Chondrocyte (in vitro differentiated cells): ENCODE results near the gene MFSD6. TPM values are rescaled to one million over a fixed set of nuclear protein-coding genes. Genes with fewer than 3 reads are reported as not detected.
"Not testable (repeated sequence)": the region's sequence is repeated elsewhere in the genome, so short reads cannot be mapped to it uniquely, and the experiment has no call there.

Source experiments
- DNase-seq: peaks from one replicate; pipeline ENCODE4 v3.0.0; 2021; ENCODE audit warnings: mixed read lengths, low spot score
- H3K27ac Mint-ChIP-seq: one replicate; pipeline ENCODE4 v1.8.0; 2021; ENCODE audit warnings: mild to moderate bottlenecking, moderate library complexity, mixed read lengths; ENCODE audit not compliant: unreplicated experiment
- H3K27me3 Mint-ChIP-seq: 2 replicates; pipeline ENCODE4 v1.8.0; 2021; ENCODE audit warnings: low read depth, mixed read lengths
- H3K36me3 Mint-ChIP-seq: 2 replicates; pipeline ENCODE4 v1.8.0; 2021; ENCODE audit warnings: low read depth, mixed read lengths
- H3K4me1 Mint-ChIP-seq: 2 replicates; pipeline ENCODE4 v1.8.0; 2021; ENCODE audit warnings: low read depth, mild to moderate bottlenecking, mixed read lengths
- H3K4me3 Mint-ChIP-seq: one replicate; pipeline ENCODE4 v1.8.0; 2021; ENCODE audit warnings: mild to moderate bottlenecking, moderate library complexity, mixed read lengths; ENCODE audit not compliant: unreplicated experiment
- H3K9me3 Mint-ChIP-seq: 2 replicates; pipeline ENCODE4 v1.8.0; 2021; ENCODE audit warnings: low read depth, mixed read lengths
- total RNA-seq: library from RNA; stranded (reverse); gene quantifications from 3 replicates; pipeline ENCODE4 v1.2.1, GENCODE V29; 2021
- TF ChIP-seq, protein P1 (sequence below): fragments of 200-600 bp; sonication (generic); IDR thresholded peaks from 2 replicates; pipeline ENCODE4 v1.5.0; 2021; ENCODE audit warnings: antibody characterized with exemption, mild to moderate bottlenecking, moderate library complexity

The MFSD6 gene
- total RNA-seq, 1 donor from 2014 or later, result 8.4 TPM

DNA sequence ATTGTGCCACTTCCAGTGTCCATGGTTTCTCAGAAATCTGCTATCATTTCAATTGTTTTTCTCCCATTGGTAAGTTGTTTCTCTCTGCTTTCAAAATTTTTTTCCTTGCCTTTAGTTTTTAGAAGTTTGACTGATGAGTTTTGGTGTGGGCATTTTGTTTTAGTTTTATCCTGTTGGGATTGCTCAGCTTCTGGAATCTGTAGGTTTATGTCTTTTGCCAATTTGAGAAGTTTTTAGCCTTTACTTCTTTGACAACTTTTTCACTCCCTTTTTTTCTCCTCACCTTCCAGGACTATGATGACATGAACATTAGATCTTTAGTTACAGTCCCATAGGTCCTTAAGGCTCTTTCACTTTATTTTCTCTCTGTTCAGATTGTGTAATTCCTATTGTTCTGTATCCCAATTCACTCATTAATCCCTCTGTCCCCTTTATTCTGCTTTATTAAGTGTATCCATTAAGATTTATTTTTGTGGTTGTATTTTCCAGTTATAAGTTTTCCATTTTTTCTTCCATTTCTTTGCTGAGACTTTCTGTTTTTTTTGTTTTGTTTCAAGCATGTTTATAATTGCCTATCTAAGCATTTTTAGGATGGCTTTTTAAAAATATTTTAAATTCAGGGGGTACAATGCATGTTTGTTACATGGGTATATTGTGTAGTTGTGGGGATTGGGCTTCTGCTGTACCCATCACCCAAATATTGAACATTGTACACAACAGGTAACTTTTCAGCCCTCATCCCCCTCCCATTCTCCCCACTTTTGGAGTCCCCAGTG lies 17.9 kb downstream of the MFSD6 start:
- H3K9me3 Mint-ChIP-seq, result peaks cover 10% of the 10 kb centered on the region
- H3K4me3 Mint-ChIP-seq, result no peak overlapping the region
- peaks cover 5% of the 10 kb centered on the region for H3K36me3 Mint-ChIP-seq
- H3K27me3 Mint-ChIP-seq, result peaks cover 2% of the 10 kb centered on the region
- no peak for DNase-seq
- no peaks in the 10 kb centered on the region for H3K4me1 Mint-ChIP-seq
- TF ChIP-seq, protein P1, sequence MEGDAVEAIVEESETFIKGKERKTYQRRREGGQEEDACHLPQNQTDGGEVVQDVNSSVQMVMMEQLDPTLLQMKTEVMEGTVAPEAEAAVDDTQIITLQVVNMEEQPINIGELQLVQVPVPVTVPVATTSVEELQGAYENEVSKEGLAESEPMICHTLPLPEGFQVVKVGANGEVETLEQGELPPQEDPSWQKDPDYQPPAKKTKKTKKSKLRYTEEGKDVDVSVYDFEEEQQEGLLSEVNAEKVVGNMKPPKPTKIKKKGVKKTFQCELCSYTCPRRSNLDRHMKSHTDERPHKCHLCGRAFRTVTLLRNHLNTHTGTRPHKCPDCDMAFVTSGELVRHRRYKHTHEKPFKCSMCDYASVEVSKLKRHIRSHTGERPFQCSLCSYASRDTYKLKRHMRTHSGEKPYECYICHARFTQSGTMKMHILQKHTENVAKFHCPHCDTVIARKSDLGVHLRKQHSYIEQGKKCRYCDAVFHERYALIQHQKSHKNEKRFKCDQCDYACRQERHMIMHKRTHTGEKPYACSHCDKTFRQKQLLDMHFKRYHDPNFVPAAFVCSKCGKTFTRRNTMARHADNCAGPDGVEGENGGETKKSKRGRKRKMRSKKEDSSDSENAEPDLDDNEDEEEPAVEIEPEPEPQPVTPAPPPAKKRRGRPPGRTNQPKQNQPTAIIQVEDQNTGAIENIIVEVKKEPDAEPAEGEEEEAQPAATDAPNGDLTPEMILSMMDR, result no peak
- H3K27ac Mint-ChIP-seq, result no peak overlapping the region

- H3K27me3 Mint-ChIP-seq, H3K27ac Mint-ChIP-seq, H3K36me3 Mint-ChIP-seq, H3K4me3 Mint-ChIP-seq, H3K9me3 Mint-ChIP-seq, DNase-seq, H3K4me1 Mint-ChIP-seq: not testable (repeated sequence)
These were observed 22.7 kb downstream of the MFSD6 start for GRCh38 chr2:190430866-190431265.

GRCh38 chr2:190431907-190432306 lies 23.8 kb downstream of the MFSD6 start:
- H3K27me3 Mint-ChIP-seq, result no peaks in the 10 kb centered on the region
- H3K27ac Mint-ChIP-seq, result no peak overlapping the region
- no peak overlapping the region for H3K4me3 Mint-ChIP-seq
- DNase-seq, result no peak
- peaks cover 4% of the 10 kb centered on the region for H3K9me3 Mint-ChIP-seq
- peaks cover 3% of the 10 kb centered on the region for H3K4me1 Mint-ChIP-seq
- peaks cover 8% of the 10 kb centered on the region for H3K36me3 Mint-ChIP-seq
- TF ChIP-seq, protein P1, result no peak

DNA sequence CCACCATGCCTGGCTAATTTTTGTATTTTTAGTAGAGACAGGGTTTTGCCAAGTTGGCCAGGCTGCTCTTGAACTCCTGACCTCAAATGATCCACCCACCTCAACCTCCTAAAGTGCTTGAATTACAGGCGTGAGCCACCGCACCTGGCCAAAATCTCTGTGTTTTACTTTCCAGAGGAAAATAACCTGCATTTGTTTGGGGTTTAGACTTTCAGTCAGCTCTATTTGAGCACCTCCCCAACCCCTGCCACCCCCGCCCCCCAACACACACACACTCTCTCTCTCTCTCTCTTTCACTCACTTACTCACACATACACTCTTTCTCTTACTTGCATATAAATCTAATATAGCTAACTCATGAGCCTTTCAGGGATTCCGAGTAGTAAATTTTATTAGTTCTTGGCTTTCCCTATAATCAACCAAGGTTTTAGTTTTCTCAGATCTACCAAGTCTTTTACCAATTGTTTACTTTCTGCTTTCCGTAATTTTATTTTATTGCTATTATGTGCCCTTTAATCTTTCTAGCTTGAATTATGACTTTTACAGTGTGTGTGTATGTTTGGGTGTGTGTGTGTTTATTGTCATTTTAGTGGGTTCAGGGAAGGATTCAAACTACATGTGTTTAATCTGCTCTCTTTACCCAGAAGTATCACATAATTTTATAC lies 24.5 kb downstream of the MFSD6 start:
- TF ChIP-seq, protein P1, result no peak
- Mint-ChIP-seq H3K4me1 (peaks cover 3% of the 10 kb centered on the region), H3K9me3 (peaks cover 4% of the 10 kb centered on the region), H3K36me3 (peaks cover 14% of the 10 kb centered on the region), H3K27ac (no peak overlapping the region), H3K27me3 (no peaks in the 10 kb centered on the region), H3K4me3 (no peak overlapping the region)
- no peak for DNase-seq

DNA sequence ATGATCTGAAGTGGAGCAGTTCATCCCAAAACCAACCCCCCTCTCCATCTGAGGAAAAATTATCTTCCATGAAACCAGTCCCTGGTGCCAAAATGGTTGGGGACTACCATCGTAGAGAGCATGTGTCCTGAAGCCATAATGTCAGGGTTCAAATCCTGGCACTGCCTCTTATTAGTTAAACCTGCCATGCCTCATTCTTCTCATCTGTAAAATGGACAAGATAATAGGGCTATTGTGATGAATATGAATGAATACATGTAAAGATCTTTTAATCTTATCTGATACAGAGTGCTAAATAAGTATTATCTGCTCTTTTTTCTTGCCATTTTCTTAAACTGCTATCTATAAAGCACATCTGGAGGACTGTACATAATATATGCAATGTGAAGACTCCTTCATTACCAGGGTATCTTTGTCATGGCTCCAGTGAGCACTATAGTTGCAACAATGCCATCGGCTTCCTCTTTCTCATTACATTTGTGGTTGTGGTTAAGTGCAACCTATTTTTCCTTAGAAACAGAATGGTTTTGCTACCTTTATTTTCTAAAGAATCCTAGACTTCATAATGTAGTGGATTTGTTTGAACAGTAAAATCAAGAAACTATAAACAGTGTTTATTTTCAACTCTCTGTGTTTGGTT lies 27.0 kb downstream of the MFSD6 start:
- Mint-ChIP-seq H3K36me3 (peaks cover 11% of the 10 kb centered on the region), H3K27ac (no peak overlapping the region)

More for the DNA sequence above, 27.0 kb downstream of the MFSD6 start:
- TF ChIP-seq, protein P1, result no peak
- no peaks in the 10 kb centered on the region for H3K27me3 Mint-ChIP-seq
- no peak for DNase-seq
- peaks cover 8% of the 10 kb centered on the region for H3K4me1 Mint-ChIP-seq
- no peaks in the 10 kb centered on the region for H3K9me3 Mint-ChIP-seq
- no peak overlapping the region for H3K4me3 Mint-ChIP-seq
